GM12878 (cell line): ENCODE results near the gene PLEKHD1. TPM values are rescaled to one million over a fixed set of nuclear protein-coding genes. Genes with fewer than 3 reads are reported as not detected.

Source experiments
- ATAC-seq: fragments of 200-7000 bp; cut with Tn5 transposase; 3 replicates; pipeline ENCODE4 v1.9.1; 2020; ENCODE audit warnings: mild to moderate bottlenecking, moderate library complexity
- BruUV-seq: library from RNA; stranded (reverse); fragments of 400-500 nt; replicated peaks from 2 replicates; lab custom pipeline; 2021; lab: Mats Ljungman, UMichigan
- CTCF ChIA-PET: fragments of 300-600 bp; sonication (Branson Sonifier 250); formaldehyde crosslinking; extraction: SDS; loops from one replicate; lab custom pipeline; 2021; ENCODE audit warnings: inconsistent platforms; lab: Yijun Ruan, JAX
- POLR2A ChIA-PET: fragments of 350-600 bp; formaldehyde crosslinking; extraction: SDS; loops from one replicate; lab custom pipeline; 2021; ENCODE audit warnings: inconsistent platforms; lab: Charles Lee
- RAD21 ChIA-PET: fragments of 300-600 bp; sonication (Branson Sonifier 250); formaldehyde crosslinking; loops from one replicate; lab custom pipeline; 2023; ENCODE audit warnings: antibody characterized with exemption; ENCODE audit not compliant: unreplicated experiment; lab: Charles Lee
- SMC1A ChIA-PET: fragments of 300-600 bp; sonication (Branson Sonifier 250); formaldehyde crosslinking; loops from one replicate; lab custom pipeline; 2023; ENCODE audit not compliant: unreplicated experiment, uncharacterized antibody; lab: Charles Lee
- DNase-seq: peaks from one replicate; pipeline ENCODE4 v3.0.0-alpha.2; 2011; ENCODE audit warnings: low read depth, low spot score
- FAIRE-seq: peaks from 3 replicates; lab custom pipeline; 2011; peaks lifted over from hg19 to GRCh38; lab: Jason Lieb, UNC
- H2AFZ ChIP-seq: 2 replicates; pipeline ENCODE4 v1.6.0; 2011; ENCODE audit warnings: low read depth, low read length, control low read depth; ENCODE audit not compliant: control insufficient read depth
- H3K27ac ChIP-seq: 2 replicates; pipeline ENCODE4 v1.5.1; 2011; ENCODE audit warnings: control low read depth; ENCODE audit not compliant: control insufficient read depth, insufficient read depth
- H3K27me3 ChIP-seq, 2 experiments: replicated peaks in 1 of 2; 2 replicates each; pipeline versions ENCODE4 v1.6.0 to v1.6.1; 2011; ENCODE audit warnings: low read length in 1 of 2; ENCODE audit not compliant: control insufficient read depth in 2 of 2, insufficient read depth in 2 of 2
- H3K36me3 ChIP-seq, 2 experiments: 2 replicates each; pipeline ENCODE4 v1.5.1; 2011; ENCODE audit warnings: low read length in 1 of 2; ENCODE audit not compliant: control insufficient read depth in 2 of 2, insufficient read depth in 2 of 2
- H3K4me1 ChIP-seq: 2 replicates; pipeline ENCODE4 v1.6.1; 2011; ENCODE audit warnings: mild to moderate bottlenecking, low read length, moderate library complexity, mixed read lengths; ENCODE audit not compliant: control insufficient read depth, insufficient read depth
- H3K4me2 ChIP-seq: 2 replicates; pipeline ENCODE4 v1.6.0; 2011; ENCODE audit warnings: control low read depth; ENCODE audit not compliant: control insufficient read depth, insufficient read depth
- H3K4me3 ChIP-seq: fragments of 200-600 bp; sonication (generic); 2 replicates; pipeline ENCODE4 v1.5.1; 2016
- H3K79me2 ChIP-seq: 2 replicates; pipeline ENCODE4 v1.6.0; 2011; ENCODE audit warnings: low read length; ENCODE audit not compliant: control insufficient read depth, insufficient read depth
- H3K9ac ChIP-seq: 2 replicates; pipeline ENCODE4 v1.8.0; 2011; ENCODE audit warnings: low read length, control low read depth, mixed read lengths; ENCODE audit not compliant: control insufficient read depth, insufficient read depth
- H3K9me3 ChIP-seq: replicated peaks from 3 replicates; pipeline ENCODE4 v1.5.1; 2011; ENCODE audit warnings: mild to moderate bottlenecking, low read length; ENCODE audit not compliant: control insufficient read depth, insufficient read depth
- H4K20me1 ChIP-seq: 2 replicates; pipeline ENCODE4 v1.6.0; 2011; ENCODE audit not compliant: control insufficient read depth, insufficient read depth
- BACH1 ChIP-seq: fragments of 450-650 bp; IDR thresholded peaks from 2 replicates; pipeline ENCODE4 v1.6.1; 2017; ENCODE audit warnings: mild to moderate bottlenecking, borderline replicate concordance
- FOS ChIP-seq: IDR thresholded peaks from 3 replicates; pipeline ENCODE4 v1.6.1; 2011; ENCODE audit warnings: borderline replicate concordance; ENCODE audit not compliant: insufficient read length; ENCODE audit errors: extremely low read depth
- MYC ChIP-seq: IDR thresholded peaks from 2 replicates; pipeline ENCODE4 v1.6.1; 2011; ENCODE audit warnings: mild to moderate bottlenecking, low read length, moderate library complexity, inconsistent platforms; ENCODE audit not compliant: insufficient read depth, insufficient replicate concordance, insufficient read length, severe bottlenecking
- NFXL1 ChIP-seq: fragments of 450-650 bp; IDR thresholded peaks from 2 replicates; pipeline ENCODE4 v1.6.1; 2017; ENCODE audit warnings: antibody characterized with exemption, mild to moderate bottlenecking, borderline replicate concordance
- RAD21 ChIP-seq: IDR thresholded peaks from 2 replicates; pipeline ENCODE4 v1.6.1; 2011; ENCODE audit warnings: mild to moderate bottlenecking, low read depth, low read length, moderate library complexity; ENCODE audit not compliant: insufficient read depth
- SPI1 ChIP-seq: IDR thresholded peaks from 2 replicates; pipeline ENCODE4 v1.6.1; 2011; ENCODE audit warnings: low read depth, mild to moderate bottlenecking, low read length, moderate library complexity, borderline replicate concordance; ENCODE audit not compliant: insufficient read depth
- WGBS: methylation state at CpG from one replicate; pipeline ENCODE4 v1.1.6; 2016; ENCODE audit warnings: low lambda C conversion rate; ENCODE audit not compliant: insufficient replicate concordance, insufficient coverage; ENCODE audit errors: missing lambda C conversion rate; 5-methylcytosine and 5-hydroxymethylcytosine counted together
- in situ Hi-C: fragments of 300-500 bp; cut with MboI; formaldehyde crosslinking; loops from 9 replicates; pipeline ENCODE4 v1.14.3; 2018; ENCODE audit warnings: mixed read lengths
- intact Hi-C: fragments of 100-400 bp; cut with micrococcal nuclease; formaldehyde crosslinking; loops from one replicate; pipeline ENCODE4 v1.14.2; 2022; ENCODE audit not compliant: unreplicated experiment
- polyA plus RNA-seq, 11 experiments: library from polyadenylated mRNA; depleted of rRNA in 4 of 11; unstranded in 6 of 11; stranded (reverse) in 5 of 11; fragments of >200 nt; fragmentation: Nextera tagmentation in 4 of 11; fragmentation: Illumina TruSeq in 1 of 11; extraction: Ambion mirVana in 4 of 11; extraction: Trizol in 1 of 11; gene quantifications; 1 replicate in 1 of 11; 2 replicates in 10 of 11; pipeline versions ENCODE4 v1.2.1 to v1.2.3, GENCODE V29; 2011 to 2016; ENCODE audit warnings: inconsistent platforms in 2 of 11, missing spikeins in 2 of 11, low read depth in 1 of 11
- total RNA-seq, 4 experiments: library from RNA; depleted of rRNA in 3 of 4; stranded (reverse); fragments of >200 nt in 3 of 4; fragmentation: Illumina TruSeq in 1 of 4; extraction: Trizol in 1 of 4; gene quantifications; 2 replicates each; pipeline versions ENCODE4 v1.2.1 to v1.2.3, GENCODE V29; 2013 to 2021
- TF ChIP-seq, protein P1 (sequence below): IDR thresholded peaks from 2 replicates; pipeline ENCODE4 v1.6.1; 2012; ENCODE audit warnings: low read depth, low read length, improper control_type of control experiment
- TF ChIP-seq, protein P2 (sequence below): fragments of 450-650 bp; IDR thresholded peaks from 2 replicates; pipeline ENCODE4 v1.6.1; 2017; ENCODE audit warnings: mild to moderate bottlenecking, low read depth, inconsistent platforms; ENCODE audit not compliant: poor library complexity, severe bottlenecking
- TF ChIP-seq, protein P3 (sequence below): fragments of 450-650 bp; IDR thresholded peaks from 2 replicates; pipeline ENCODE4 v1.6.1; 2017; ENCODE audit warnings: mild to moderate bottlenecking
- TF ChIP-seq, protein P4 (sequence below): IDR thresholded peaks from 2 replicates; pipeline ENCODE4 v1.6.1; 2012; ENCODE audit warnings: improper control_type of control experiment, low read depth, low read length; ENCODE audit not compliant: insufficient replicate concordance
- TF ChIP-seq, protein P5 (sequence below): IDR thresholded peaks from 2 replicates; pipeline ENCODE4 v1.6.1; 2011; ENCODE audit warnings: low read depth, mild to moderate bottlenecking, low read length, moderate library complexity, borderline replicate concordance; ENCODE audit errors: extremely low read depth

The PLEKHD1 gene
- total and polyA plus RNA-seq, 10 of the 15 experiments (the other 5 are each of a cell fraction or from before 2014, with no cell fraction given) = 0.01 to 0.08 (median 0.04) TPM; not detected in 6

DNA sequence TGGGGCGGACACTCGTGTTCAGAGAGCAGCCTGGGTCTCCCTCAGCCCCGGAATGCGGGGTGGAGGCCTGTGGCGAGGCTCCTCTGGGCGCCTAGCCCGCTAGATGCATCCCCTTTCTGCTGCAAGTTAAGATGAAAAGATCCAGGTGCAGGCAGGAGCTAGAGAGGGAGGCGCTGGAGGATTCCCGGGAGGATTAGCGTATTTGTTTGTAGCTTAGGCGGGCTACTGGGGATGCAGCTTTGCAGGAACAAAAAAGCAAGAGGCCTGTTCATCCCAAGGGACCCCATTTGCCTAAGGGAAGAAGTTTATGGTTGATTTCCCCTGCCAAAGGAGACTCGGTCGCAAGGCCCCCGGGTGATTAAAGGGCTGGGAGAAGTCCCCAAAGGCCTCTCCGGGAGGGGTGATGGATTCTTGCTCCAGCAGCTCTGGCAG lies 89.3 kb downstream of the PLEKHD1 start:
- H3K9ac ChIP-seq = no peak overlapping the region
- 10% methylated on average over 15 of the region's 15 CpGs for WGBS
- H2AFZ ChIP-seq = no peak overlapping the region
- RAD21 ChIA-PET = no interaction called here
- CTCF ChIA-PET = interaction anchor here (1.0 to 2.3 kb wide), 5 partner anchors 10 to 331 kb away, joined by 3 to 13 read pairs (median 6); no protein-coding TSS in a partner anchor
- H4K20me1 ChIP-seq = no peaks in the 10 kb centered on the region
- SMC1A ChIA-PET = interaction anchor here (1.0 to 1.2 kb wide), 2 partner anchors 25 to 245 kb away, joined by 3 read pairs; no protein-coding TSS in a partner anchor
- ATAC-seq = no peak
- in situ Hi-C loops (no loop called here), intact Hi-C loops (loop anchor here (2.0 to 10.0 kb wide), 2 partner anchors 99 to 331 kb away; no protein-coding TSS in a partner anchor)
- POLR2A ChIA-PET = no interaction called here
- no peak overlapping the region for H3K27ac ChIP-seq
- H3K27me3 ChIP-seq = peaks cover 13 to 16% of the 10 kb centered on the region in 2 experiments
- H3K4me3 ChIP-seq = no peak overlapping the region
- H3K4me2 ChIP-seq = no peak overlapping the region
- no peak for FAIRE-seq
- BruUV-seq = no TSS peak
- H3K36me3 ChIP-seq = no peaks in the 10 kb centered on the region
- DNase-seq = no peak
- H3K9me3 ChIP-seq = no peaks in the 10 kb centered on the region; the same call in 2 of the 3 replicates
- H3K4me1 ChIP-seq = no peaks in the 10 kb centered on the region
- no peaks in the 10 kb centered on the region for H3K79me2 ChIP-seq
- TF ChIP-seq, protein P1, sequence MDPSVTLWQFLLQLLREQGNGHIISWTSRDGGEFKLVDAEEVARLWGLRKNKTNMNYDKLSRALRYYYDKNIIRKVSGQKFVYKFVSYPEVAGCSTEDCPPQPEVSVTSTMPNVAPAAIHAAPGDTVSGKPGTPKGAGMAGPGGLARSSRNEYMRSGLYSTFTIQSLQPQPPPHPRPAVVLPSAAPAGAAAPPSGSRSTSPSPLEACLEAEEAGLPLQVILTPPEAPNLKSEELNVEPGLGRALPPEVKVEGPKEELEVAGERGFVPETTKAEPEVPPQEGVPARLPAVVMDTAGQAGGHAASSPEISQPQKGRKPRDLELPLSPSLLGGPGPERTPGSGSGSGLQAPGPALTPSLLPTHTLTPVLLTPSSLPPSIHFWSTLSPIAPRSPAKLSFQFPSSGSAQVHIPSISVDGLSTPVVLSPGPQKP = no peak
- TF ChIP-seq, protein P2, sequence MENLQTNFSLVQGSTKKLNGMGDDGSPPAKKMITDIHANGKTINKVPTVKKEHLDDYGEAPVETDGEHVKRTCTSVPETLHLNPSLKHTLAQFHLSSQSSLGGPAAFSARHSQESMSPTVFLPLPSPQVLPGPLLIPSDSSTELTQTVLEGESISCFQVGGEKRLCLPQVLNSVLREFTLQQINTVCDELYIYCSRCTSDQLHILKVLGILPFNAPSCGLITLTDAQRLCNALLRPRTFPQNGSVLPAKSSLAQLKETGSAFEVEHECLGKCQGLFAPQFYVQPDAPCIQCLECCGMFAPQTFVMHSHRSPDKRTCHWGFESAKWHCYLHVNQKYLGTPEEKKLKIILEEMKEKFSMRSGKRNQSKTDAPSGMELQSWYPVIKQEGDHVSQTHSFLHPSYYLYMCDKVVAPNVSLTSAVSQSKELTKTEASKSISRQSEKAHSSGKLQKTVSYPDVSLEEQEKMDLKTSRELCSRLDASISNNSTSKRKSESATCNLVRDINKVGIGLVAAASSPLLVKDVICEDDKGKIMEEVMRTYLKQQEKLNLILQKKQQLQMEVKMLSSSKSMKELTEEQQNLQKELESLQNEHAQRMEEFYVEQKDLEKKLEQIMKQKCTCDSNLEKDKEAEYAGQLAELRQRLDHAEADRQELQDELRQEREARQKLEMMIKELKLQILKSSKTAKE = no peak
- TF ChIP-seq, protein P3, sequence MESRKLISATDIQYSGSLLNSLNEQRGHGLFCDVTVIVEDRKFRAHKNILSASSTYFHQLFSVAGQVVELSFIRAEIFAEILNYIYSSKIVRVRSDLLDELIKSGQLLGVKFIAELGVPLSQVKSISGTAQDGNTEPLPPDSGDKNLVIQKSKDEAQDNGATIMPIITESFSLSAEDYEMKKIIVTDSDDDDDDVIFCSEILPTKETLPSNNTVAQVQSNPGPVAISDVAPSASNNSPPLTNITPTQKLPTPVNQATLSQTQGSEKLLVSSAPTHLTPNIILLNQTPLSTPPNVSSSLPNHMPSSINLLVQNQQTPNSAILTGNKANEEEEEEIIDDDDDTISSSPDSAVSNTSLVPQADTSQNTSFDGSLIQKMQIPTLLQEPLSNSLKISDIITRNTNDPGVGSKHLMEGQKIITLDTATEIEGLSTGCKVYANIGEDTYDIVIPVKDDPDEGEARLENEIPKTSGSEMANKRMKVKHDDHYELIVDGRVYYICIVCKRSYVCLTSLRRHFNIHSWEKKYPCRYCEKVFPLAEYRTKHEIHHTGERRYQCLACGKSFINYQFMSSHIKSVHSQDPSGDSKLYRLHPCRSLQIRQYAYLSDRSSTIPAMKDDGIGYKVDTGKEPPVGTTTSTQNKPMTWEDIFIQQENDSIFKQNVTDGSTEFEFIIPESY = no peak
- TF ChIP-seq, protein P4, sequence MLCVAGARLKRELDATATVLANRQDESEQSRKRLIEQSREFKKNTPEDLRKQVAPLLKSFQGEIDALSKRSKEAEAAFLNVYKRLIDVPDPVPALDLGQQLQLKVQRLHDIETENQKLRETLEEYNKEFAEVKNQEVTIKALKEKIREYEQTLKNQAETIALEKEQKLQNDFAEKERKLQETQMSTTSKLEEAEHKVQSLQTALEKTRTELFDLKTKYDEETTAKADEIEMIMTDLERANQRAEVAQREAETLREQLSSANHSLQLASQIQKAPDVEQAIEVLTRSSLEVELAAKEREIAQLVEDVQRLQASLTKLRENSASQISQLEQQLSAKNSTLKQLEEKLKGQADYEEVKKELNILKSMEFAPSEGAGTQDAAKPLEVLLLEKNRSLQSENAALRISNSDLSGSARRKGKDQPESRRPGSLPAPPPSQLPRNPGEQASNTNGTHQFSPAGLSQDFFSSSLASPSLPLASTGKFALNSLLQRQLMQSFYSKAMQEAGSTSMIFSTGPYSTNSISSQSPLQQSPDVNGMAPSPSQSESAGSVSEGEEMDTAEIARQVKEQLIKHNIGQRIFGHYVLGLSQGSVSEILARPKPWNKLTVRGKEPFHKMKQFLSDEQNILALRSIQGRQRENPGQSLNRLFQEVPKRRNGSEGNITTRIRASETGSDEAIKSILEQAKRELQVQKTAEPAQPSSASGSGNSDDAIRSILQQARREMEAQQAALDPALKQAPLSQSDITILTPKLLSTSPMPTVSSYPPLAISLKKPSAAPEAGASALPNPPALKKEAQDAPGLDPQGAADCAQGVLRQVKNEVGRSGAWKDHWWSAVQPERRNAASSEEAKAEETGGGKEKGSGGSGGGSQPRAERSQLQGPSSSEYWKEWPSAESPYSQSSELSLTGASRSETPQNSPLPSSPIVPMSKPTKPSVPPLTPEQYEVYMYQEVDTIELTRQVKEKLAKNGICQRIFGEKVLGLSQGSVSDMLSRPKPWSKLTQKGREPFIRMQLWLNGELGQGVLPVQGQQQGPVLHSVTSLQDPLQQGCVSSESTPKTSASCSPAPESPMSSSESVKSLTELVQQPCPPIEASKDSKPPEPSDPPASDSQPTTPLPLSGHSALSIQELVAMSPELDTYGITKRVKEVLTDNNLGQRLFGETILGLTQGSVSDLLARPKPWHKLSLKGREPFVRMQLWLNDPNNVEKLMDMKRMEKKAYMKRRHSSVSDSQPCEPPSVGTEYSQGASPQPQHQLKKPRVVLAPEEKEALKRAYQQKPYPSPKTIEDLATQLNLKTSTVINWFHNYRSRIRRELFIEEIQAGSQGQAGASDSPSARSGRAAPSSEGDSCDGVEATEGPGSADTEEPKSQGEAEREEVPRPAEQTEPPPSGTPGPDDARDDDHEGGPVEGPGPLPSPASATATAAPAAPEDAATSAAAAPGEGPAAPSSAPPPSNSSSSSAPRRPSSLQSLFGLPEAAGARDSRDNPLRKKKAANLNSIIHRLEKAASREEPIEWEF = no peak
- no peak for TF ChIP-seq FOS
- no peak for TF ChIP-seq NFXL1
- TF ChIP-seq, protein P5, sequence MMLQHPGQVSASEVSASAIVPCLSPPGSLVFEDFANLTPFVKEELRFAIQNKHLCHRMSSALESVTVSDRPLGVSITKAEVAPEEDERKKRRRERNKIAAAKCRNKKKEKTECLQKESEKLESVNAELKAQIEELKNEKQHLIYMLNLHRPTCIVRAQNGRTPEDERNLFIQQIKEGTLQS = no peak
- TF ChIP-seq MYC = no peak
- TF ChIP-seq SPI1 = no peak
- TF ChIP-seq RAD21 = no peak
- TF ChIP-seq BACH1 = no peak
